Epithelial cell of proximal tubule (primary cell): Measurements from ENCODE around the gene TUBB. TPM values are rescaled to one million over a fixed set of nuclear protein-coding genes. Genes with fewer than 3 reads are reported as not detected.

Source experiments
- DNase-seq: peaks from one replicate; pipeline ENCODE4 v3.0.0-alpha.2; 2011; ENCODE audit warnings: low read depth
- H3K4me3 ChIP-seq: 2 replicates; pipeline ENCODE4 v1.5.1; 2011; ENCODE audit warnings: low read depth, mild to moderate bottlenecking, low read length
- CTCF ChIP-seq: conservative IDR thresholded peaks from 2 replicates; pipeline ENCODE4 v1.5.1; 2012; ENCODE audit warnings: low read depth, mild to moderate bottlenecking, low read length
- total RNA-seq: library from RNA; depleted of rRNA; stranded (reverse); fragments of >200 nt; gene quantifications from 2 replicates; pipeline ENCODE4 v1.2.3, GENCODE V29; 2015

The TUBB gene
- total RNA-seq, 1 donor from 2014 or later = 1,157 TPM

DNA sequence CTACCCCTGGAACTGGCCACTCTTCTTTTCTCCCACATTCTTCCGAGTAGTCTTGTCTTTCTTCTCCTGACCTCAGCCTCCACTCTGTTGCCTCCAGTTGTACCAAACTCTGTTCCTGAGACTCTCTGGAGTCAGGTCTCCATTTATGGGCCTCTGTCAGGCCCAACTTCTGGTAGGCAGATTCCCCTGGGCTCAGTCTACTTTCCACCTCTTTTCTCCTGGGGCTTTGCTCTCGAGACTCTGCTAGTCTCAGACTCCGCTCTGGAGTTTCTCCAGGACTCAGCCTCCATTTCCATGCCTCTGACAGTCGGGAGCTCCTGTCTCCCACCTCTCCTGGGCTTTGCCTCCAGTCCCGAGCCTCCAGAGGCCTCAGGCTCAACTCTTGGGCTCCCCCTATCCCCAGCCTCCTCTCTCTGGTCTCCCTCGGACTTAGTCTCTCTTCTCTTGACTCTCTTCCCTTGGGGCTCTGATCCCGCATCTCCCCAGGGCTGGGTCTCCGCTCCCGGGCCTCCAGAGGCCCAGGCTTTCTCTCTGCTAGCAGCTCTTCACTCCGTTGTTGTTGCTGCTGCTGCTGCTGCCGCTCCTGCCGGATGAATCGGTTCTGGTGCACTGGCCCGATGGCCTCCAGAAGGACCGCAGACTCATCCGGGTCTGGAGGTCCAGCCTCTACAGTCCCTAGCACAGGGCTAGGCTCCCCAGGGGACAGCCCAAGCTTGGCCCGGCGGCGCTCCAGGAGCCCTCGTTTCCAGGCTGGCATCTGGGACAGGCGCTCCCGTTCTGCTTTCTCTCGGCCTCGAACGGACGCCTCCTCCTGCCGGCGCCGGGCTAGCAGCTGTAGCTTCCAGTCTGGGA, 34.8 kb upstream of the TUBB start:
- DNase-seq = no peak
- peak overlapping the region; percentile 94 for H3K4me3 ChIP-seq

GRCh38 chr6:30686009-30686907, 33.9 kb upstream of the TUBB start, which contains the start of gene PPP1R18:
Gene PPP1R18 (minus strand): TSS chr6:30686645. CDS start chr6:30686018, 627 bp downstream.
- DNase-seq = no peak
- TF ChIP-seq CTCF = no peak
- H3K4me3 ChIP-seq = peak within 1 kb of the TSS; percentile 94

More for the DNA sequence above, 34.8 kb upstream of the TUBB start:
- TF ChIP-seq CTCF = peak; percentile 30

- no peak for TF ChIP-seq CTCF
- no peak for DNase-seq
- H3K4me3 ChIP-seq = peak overlapping the region; percentile 94
These were observed 33.1 kb upstream of the TUBB start for GRCh38 chr6:30686908-30687658.

GRCh38 chr6:30687659-30688431, 32.3 kb upstream of the TUBB start:
- peak overlapping the region; percentile 94 for H3K4me3 ChIP-seq
- TF ChIP-seq CTCF = peak; percentile 22
- DNase-seq = no peak

- no peak for TF ChIP-seq CTCF
- H3K4me3 ChIP-seq = peak overlapping the region; percentile 94
- no peak for DNase-seq
These were observed 31.6 kb upstream of the TUBB start for GRCh38 chr6:30688569-30688968.
